ENCODE results near the gene FNDC3B. TPM values are rescaled to one million over a fixed set of nuclear protein-coding genes. Genes with fewer than 3 reads are reported as not detected.
A peak's percentile ranks its signal among the peaks of the same experiment; 100 is the strongest.

Gene FNDC3B
- total and polyA plus RNA-seq, 5 donors from 2014 or later = 6.8 to 31.8 (median 11.7) TPM

DNA sequence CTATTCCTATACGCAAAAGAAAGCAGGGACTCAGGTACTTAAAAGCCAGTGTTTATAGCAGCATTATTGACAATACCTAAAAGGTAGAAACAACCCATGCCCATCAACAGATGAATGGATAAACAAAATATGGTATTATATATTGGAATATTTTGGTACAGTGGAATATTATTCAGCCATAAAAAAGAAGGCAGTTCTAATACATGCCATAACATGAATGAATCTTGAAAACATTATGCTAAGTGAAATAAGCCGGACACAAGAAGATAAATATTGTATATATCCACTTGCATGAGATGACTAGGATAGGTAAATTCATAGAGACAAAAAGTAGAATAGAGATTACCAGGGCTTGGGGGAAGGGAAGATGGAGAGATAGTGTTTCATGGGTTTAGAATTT lies 9.2 kb downstream of the FNDC3B start:
- Mint-ChIP-seq H3K4me3 (no peak overlapping the region), H3K4me1 (peaks cover 22 to 41% (median 36%) of the 10 kb centered on the region in 4 donors)
- ATAC-seq (ENCODE audit: low read depth in 2 of 2) = no peak

DNA sequence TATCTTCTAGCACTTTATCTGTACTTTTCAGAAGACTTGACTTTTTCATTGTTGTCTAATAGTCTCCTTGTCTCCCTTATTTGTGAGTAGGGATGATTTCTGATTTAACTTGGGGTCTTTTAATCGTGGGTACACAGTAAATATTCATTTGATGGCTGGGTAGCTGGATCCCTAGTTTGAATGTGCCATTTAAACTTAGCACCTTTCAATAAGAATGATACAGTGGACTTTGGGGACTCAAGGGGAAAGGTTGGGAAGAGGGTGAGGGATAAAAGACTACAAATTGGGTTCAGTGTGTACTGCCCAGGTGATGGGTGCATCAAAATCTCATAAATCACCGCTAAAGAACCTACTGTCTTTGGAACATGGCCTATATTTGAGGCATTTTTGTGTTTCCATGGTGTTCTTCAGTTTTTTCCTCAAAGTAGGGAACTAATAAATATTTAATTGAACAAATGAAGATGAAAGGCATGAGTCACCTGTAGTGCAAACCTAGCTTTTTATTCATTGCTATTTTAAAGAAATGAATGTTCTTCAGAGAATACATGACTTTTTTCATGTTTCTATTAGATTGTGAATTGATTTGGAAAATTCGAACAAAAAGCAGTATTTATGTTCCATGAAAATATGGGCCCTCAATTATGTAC lies 12.1 kb downstream of the FNDC3B start:
- H3K27ac ChIP-seq (ENCODE audit: insufficient read depth, low read length, poor library complexity, severe bottlenecking) = no peak overlapping the region
- no peaks in the 10 kb centered on the region for H3K27me3 ChIP-seq (ENCODE audit: control insufficient read depth, insufficient read depth, low read length)
- no peaks in the 10 kb centered on the region for H3K36me3 ChIP-seq (ENCODE audit: control insufficient read depth, insufficient read depth, low read length)
- Mint-ChIP-seq H3K4me1 (peaks cover 15 to 39% (median 37%) of the 10 kb centered on the region in 4 donors), H3K27me3 (no peaks in the 10 kb centered on the region), H3K9me3 (no peaks in the 10 kb centered on the region), H3K36me3 (peaks cover 25% of the 10 kb centered on the region), H3K4me3 (no peak overlapping the region), H3K27ac (no peak overlapping the region)
- DNase-seq (no peak), ATAC-seq (ENCODE audit: low read depth in 2 of 2) (no peak)
- H3K9me3 ChIP-seq (ENCODE audit: control insufficient read depth in 2 of 2, low read length in 2 of 2) = no peaks in the 10 kb centered on the region
- no peak overlapping the region for H3K4me3 ChIP-seq (ENCODE audit: low read depth, low read length)
- H3K4me1 ChIP-seq (ENCODE audit: control insufficient read depth, insufficient read depth, low read length, poor library complexity, severe bottlenecking) = peaks cover 27% of the 10 kb centered on the region

More for the DNA sequence above, 9.2 kb downstream of the FNDC3B start:
- H3K9me3 Mint-ChIP-seq = no peaks in the 10 kb centered on the region
- peaks cover 14% of the 10 kb centered on the region for H3K4me1 ChIP-seq (ENCODE audit: control insufficient read depth, insufficient read depth, low read length, poor library complexity, severe bottlenecking)
- H3K9me3 ChIP-seq (ENCODE audit: control insufficient read depth in 2 of 2, low read length in 2 of 2) = no peaks in the 10 kb centered on the region
- no peaks in the 10 kb centered on the region for H3K36me3 ChIP-seq (ENCODE audit: control insufficient read depth, insufficient read depth, low read length)
- H3K4me3 ChIP-seq (ENCODE audit: low read depth, low read length) = no peak overlapping the region
- peaks cover 25% of the 10 kb centered on the region for H3K36me3 Mint-ChIP-seq
- H3K27ac ChIP-seq (ENCODE audit: insufficient read depth, low read length, poor library complexity, severe bottlenecking) = no peak overlapping the region
- no peaks in the 10 kb centered on the region for H3K27me3 ChIP-seq (ENCODE audit: control insufficient read depth, insufficient read depth, low read length)
- DNase-seq = no peak
- no peaks in the 10 kb centered on the region for H3K27me3 Mint-ChIP-seq
- no peak overlapping the region for H3K27ac Mint-ChIP-seq

DNA sequence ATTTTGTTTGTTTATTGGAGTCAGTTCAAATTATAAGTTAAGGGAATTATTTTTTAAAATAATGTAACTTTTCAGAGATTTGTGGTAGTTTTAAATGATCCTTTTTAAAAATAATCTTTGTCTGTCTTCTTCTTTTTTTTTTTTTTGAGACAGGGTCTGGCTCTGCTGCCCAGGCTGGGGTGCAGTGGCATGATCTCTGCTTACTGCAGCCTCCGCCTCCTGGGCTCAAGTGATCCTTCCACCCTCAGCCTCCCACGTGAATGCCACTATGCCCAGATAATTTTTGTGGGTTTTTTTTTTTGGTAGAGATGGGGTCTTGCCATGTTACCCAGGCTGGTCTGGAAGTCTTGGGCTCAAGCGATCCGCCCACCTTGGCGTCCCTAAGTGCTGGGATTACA lies 12.6 kb downstream of the FNDC3B start:
- H3K4me3 Mint-ChIP-seq = no peak overlapping the region
- no peaks in the 10 kb centered on the region for H3K27me3 Mint-ChIP-seq
- H3K9me3 Mint-ChIP-seq = no peaks in the 10 kb centered on the region
- H3K27me3 ChIP-seq (ENCODE audit: control insufficient read depth, insufficient read depth, low read length) = no peaks in the 10 kb centered on the region
- peaks cover 25% of the 10 kb centered on the region for H3K36me3 Mint-ChIP-seq
- no peak for DNase-seq
- H3K36me3 ChIP-seq (ENCODE audit: control insufficient read depth, insufficient read depth, low read length) = no peaks in the 10 kb centered on the region
- H3K4me3 ChIP-seq (ENCODE audit: low read depth, low read length) = no peak overlapping the region
- H3K9me3 ChIP-seq (ENCODE audit: control insufficient read depth in 2 of 2, low read length in 2 of 2) = no peaks in the 10 kb centered on the region
- peak overlapping the region in 1 of 3 donors; percentile 5 for H3K27ac Mint-ChIP-seq
- peaks cover 16 to 39% (median 38%) of the 10 kb centered on the region in 4 donors for H3K4me1 Mint-ChIP-seq
- no peak for ATAC-seq (ENCODE audit: low read depth in 2 of 2)
- no peak overlapping the region for H3K27ac ChIP-seq (ENCODE audit: insufficient read depth, low read length, poor library complexity, severe bottlenecking)
- peaks cover 26% of the 10 kb centered on the region for H3K4me1 ChIP-seq (ENCODE audit: control insufficient read depth, insufficient read depth, low read length, poor library complexity, severe bottlenecking)

DNA sequence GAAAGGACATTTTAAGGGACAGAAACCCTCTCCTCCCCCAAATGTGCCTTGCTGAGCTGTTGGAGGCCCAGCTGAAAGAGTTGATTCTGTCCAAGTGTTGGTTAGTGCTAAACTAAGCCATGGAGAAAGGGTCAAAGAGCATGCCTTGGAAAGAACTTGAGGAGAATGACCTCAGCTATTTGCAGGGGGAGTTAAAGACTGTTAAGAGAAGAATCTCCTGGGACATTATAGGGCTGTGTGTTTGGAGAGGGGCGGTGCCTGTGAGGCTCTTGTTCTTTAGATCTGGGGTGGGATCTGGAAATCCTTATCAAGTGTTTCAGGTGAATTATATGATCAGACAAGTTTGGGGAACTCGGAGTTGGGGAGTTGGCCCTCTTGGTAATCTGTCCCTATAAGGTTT lies 13.0 kb downstream of the FNDC3B start:
- H3K9me3 ChIP-seq (ENCODE audit: control insufficient read depth in 2 of 2, low read length in 2 of 2) = no peaks in the 10 kb centered on the region
- ATAC-seq (ENCODE audit: low read depth in 2 of 2) (no peak), DNase-seq (no peak)
- no peaks in the 10 kb centered on the region for H3K27me3 Mint-ChIP-seq
- H3K4me3 Mint-ChIP-seq = no peak overlapping the region
- peaks cover 31% of the 10 kb centered on the region for H3K4me1 ChIP-seq (ENCODE audit: control insufficient read depth, insufficient read depth, low read length, poor library complexity, severe bottlenecking)
- H3K36me3 ChIP-seq (ENCODE audit: control insufficient read depth, insufficient read depth, low read length) = no peaks in the 10 kb centered on the region
- H3K27ac ChIP-seq (ENCODE audit: insufficient read depth, low read length, poor library complexity, severe bottlenecking) = no peak overlapping the region
- peaks cover 25% of the 10 kb centered on the region for H3K36me3 Mint-ChIP-seq
- no peaks in the 10 kb centered on the region for H3K9me3 Mint-ChIP-seq
- H3K4me3 ChIP-seq (ENCODE audit: low read depth, low read length) = no peak overlapping the region
- peaks cover 20 to 44% (median 41%) of the 10 kb centered on the region in 4 donors for H3K4me1 Mint-ChIP-seq
- H3K27ac Mint-ChIP-seq = no peak overlapping the region
- no peaks in the 10 kb centered on the region for H3K27me3 ChIP-seq (ENCODE audit: control insufficient read depth, insufficient read depth, low read length)

DNA sequence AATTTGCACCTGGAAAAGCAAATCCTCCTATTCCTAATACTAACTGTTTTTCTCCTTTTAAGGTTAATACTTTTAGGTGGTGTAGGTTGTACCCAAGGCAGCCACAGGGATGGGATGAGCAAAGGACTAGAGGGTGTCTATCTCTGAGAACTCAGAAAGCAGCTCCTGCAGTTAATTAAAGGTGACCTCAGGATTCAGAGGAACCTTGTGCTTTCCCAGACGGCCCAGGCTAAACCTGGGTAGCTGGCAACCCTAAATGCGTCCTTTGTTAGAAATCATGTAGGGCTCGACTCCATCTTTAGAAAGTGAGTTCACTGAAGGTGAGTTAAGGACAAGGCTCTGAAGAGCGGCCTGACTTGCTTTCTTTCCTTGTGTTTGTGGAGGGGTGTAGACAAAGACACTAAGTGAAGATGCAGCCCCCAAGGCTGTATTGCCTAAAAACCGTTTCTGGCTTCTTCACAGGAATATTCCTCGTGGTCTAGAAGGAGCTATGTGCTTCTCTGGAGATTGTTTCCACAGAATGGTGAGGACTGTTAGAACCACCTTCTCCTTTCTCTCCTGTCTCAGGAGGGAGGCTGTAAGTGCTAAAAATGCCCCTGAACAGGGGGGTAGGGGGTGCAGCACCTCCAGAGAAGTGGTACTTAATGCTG lies 14.9 kb downstream of the FNDC3B start:
- Mint-ChIP-seq H3K9me3 (no peaks in the 10 kb centered on the region), H3K36me3 (peaks cover 20% of the 10 kb centered on the region), H3K4me1 (peaks cover 24 to 48% (median 42%) of the 10 kb centered on the region in 4 donors), H3K27ac (peak overlapping the region; percentile 69 to 82 (median 74)), H3K4me3 (no peak overlapping the region), H3K27me3 (no peaks in the 10 kb centered on the region)
- H3K27ac ChIP-seq (ENCODE audit: insufficient read depth, low read length, poor library complexity, severe bottlenecking) = no peak overlapping the region
- H3K36me3 ChIP-seq (ENCODE audit: control insufficient read depth, insufficient read depth, low read length) = no peaks in the 10 kb centered on the region
- H3K4me3 ChIP-seq (ENCODE audit: low read depth, low read length) = no peak overlapping the region
- ATAC-seq (ENCODE audit: low read depth in 2 of 2) (no peak), DNase-seq (no peak)
- H3K9me3 ChIP-seq (ENCODE audit: control insufficient read depth in 2 of 2, low read length in 2 of 2) = no peaks in the 10 kb centered on the region
- peaks cover 33% of the 10 kb centered on the region for H3K4me1 ChIP-seq (ENCODE audit: control insufficient read depth, insufficient read depth, low read length, poor library complexity, severe bottlenecking)
- H3K27me3 ChIP-seq (ENCODE audit: control insufficient read depth, insufficient read depth, low read length) = no peaks in the 10 kb centered on the region

DNA sequence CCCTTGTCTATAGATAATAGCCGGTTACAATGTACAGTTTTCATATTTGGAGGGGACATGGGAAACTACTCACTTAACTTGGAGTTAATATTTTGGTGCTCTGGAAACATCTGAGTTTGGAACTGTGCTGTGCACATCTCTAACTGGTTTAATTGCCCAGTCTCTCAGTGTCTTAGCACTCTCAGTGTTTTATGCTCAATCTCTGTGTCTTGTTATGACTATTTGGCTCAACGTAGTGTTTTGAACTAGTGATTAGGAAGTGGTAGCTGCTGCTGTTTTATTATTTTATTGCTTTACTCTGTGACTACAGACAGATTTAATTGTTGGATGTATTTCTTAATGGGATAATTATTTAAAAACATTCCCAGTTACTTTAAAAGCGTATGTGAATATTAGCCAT lies 17.0 kb downstream of the FNDC3B start:
- peaks cover 33% of the 10 kb centered on the region for H3K4me1 ChIP-seq (ENCODE audit: control insufficient read depth, insufficient read depth, low read length, poor library complexity, severe bottlenecking)
- Mint-ChIP-seq H3K4me1 (peaks cover 24 to 58% (median 45%) of the 10 kb centered on the region in 4 donors), H3K4me3 (peak overlapping the region; percentile 20 to 56 (median 42)), H3K27ac (peak overlapping the region in 2 of 3 donors; percentile 65 to 82), H3K36me3 (peaks cover 16% of the 10 kb centered on the region), H3K27me3 (no peaks in the 10 kb centered on the region), H3K9me3 (no peaks in the 10 kb centered on the region)
- ATAC-seq (ENCODE audit: low read depth in 2 of 2) (no peak), DNase-seq (peak in 1 of 3 donors; percentile 44)
- H3K4me3 ChIP-seq (ENCODE audit: low read depth, low read length) = no peak overlapping the region
- H3K27me3 ChIP-seq (ENCODE audit: control insufficient read depth, insufficient read depth, low read length) = no peaks in the 10 kb centered on the region
- H3K27ac ChIP-seq (ENCODE audit: insufficient read depth, low read length, poor library complexity, severe bottlenecking) = no peak overlapping the region
- no peaks in the 10 kb centered on the region for H3K36me3 ChIP-seq (ENCODE audit: control insufficient read depth, insufficient read depth, low read length)
- no peaks in the 10 kb centered on the region for H3K9me3 ChIP-seq (ENCODE audit: control insufficient read depth in 2 of 2, low read length in 2 of 2)

DNA sequence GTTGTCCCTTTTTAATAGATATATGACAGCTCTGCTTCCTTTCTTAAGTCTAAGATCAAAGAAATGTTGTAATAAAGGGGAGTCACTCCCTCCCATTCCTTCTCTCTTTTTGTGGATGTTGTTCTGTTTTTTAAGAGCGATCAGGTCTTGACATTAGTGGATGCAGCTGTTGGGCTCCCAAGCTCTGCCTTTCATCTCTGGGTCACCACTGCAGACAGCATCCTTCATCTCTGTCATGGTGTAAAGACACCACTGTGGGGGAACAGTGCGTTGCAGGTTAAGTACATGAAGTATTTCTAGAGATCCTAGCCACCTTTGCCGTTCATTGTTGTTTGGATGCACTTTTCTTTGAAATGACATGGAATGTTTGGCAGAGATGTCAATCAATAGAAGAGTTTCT lies 17.7 kb downstream of the FNDC3B start:
- H3K36me3 ChIP-seq (ENCODE audit: control insufficient read depth, insufficient read depth, low read length) = no peaks in the 10 kb centered on the region
- peaks cover 33% of the 10 kb centered on the region for H3K4me1 ChIP-seq (ENCODE audit: control insufficient read depth, insufficient read depth, low read length, poor library complexity, severe bottlenecking)
- no peaks in the 10 kb centered on the region for H3K9me3 ChIP-seq (ENCODE audit: control insufficient read depth in 2 of 2, low read length in 2 of 2)
- no peaks in the 10 kb centered on the region for H3K27me3 Mint-ChIP-seq
- DNase-seq (no peak), ATAC-seq (ENCODE audit: low read depth in 2 of 2) (peak in 1 of 2 donors; percentile 27)
- H3K4me3 ChIP-seq (ENCODE audit: low read depth, low read length) = no peak overlapping the region
- no peaks in the 10 kb centered on the region for H3K9me3 Mint-ChIP-seq
- H3K27ac ChIP-seq (ENCODE audit: insufficient read depth, low read length, poor library complexity, severe bottlenecking) = no peak overlapping the region
- peak overlapping the region in 1 of 4 donors; percentile 20 for H3K4me3 Mint-ChIP-seq
- H3K36me3 Mint-ChIP-seq = peaks cover 17% of the 10 kb centered on the region
- H3K4me1 Mint-ChIP-seq = peaks cover 24 to 65% (median 47%) of the 10 kb centered on the region in 4 donors
- H3K27ac Mint-ChIP-seq = peak overlapping the region; percentile 53 to 82 (median 65)
- no peaks in the 10 kb centered on the region for H3K27me3 ChIP-seq (ENCODE audit: control insufficient read depth, insufficient read depth, low read length)
